GM10847 (cell line): ENCODE data around the gene UTY.

Experiments used
- POLR2A ChIP-seq: IDR thresholded peaks from 2 replicates; pipeline ENCODE4 v1.6.1; 2011; ENCODE audit not compliant: insufficient read length; ENCODE audit errors: extremely low read depth

The UTY gene

DNA sequence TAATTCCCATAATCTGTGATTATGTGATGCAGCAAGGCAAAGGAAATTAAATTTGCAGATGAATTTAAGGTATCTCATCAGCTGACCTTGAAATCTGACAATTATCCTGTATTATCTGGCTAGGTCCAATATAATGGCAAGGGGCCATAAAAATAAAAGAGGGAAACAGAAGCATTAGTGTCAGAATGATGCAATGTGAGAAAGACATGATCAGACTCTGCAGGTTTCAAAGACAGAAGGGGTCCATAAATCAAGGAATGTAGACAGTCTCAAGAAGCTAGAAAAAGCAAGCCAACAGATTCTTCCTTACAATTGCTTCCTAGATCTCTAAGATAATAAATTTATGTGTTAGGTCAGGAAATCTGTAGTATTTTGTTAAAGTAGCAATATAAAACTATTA, 208.1 kb downstream of the UTY start:
- no peak for TF ChIP-seq POLR2A

DNA sequence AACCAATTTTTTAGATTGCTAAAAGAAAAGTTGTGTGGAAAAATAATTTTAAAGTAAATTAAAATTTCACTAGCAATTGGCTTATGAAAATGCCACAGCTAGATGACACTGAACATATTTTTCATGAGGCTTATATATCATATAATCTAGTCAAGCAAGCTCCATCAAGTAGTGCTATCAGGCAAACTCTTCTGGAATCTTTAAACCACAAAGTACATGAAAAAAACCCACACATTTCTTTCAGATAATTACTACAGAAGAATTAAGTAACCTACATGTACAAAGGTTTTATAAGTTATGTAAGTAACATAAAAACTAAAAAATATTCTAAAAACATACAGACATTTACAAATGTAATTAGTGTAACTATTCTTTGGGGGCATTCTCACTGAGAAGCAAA, 229.4 kb downstream of the UTY start:
- no peak for TF ChIP-seq POLR2A

DNA sequence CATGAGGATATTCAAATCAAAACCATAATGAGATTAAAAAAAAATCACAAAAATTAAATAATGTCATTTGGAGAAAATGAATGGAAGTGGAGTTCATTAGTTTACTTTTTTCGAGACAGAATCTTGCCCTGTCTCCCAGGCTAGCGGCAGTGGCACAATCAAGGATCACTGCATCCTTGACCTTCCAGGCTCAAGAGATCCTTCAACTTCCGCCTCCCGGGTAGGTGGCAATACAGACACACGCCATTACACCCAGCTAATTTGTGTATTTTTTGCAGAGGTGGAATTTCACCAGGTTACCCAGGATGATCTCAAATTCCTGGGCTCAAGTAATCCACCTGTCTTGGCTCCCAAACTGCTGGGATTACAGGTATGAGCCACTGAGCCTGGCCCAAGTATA, 236.1 kb downstream of the UTY start:
- no peak for TF ChIP-seq POLR2A

DNA sequence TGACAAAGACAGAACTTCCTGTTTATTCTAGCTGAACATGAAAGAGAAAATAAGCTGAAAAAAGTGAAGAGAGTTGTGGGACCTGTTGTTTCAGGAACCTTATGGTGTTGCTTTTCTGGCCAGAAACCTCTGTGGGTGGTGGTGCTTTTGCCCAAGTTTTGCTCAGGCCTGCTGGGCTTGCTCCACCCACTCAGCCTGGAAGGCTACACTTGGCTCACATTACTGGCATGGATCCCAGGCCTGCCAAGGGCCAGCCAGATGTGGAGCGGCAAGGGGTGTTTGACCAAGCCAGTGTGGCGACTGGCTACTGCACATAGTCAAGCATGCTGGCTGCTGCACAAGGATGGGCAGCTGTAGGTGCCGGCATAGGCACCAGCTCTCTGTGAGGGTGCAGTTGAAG, 245.9 kb downstream of the UTY start:
- TF ChIP-seq POLR2A = no peak

DNA sequence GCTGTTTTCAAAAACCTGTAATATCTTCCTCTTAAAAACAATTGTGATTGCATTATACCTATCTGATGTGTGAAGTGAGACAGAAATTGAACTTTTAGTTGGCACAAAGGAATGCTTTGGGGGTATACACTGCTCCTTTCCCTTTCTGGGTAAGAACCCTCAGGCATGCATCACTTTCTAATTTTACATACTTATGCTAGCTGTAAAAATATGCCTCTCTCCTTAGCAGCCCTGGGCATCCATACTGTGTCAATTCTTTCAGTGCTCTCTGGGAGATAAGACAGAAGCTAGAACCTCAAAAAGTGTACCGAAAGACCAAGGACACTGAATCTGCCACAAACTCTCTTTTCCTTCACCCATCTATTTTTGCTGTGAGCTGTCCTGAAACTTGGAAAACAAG, 246.7 kb downstream of the UTY start:
- TF ChIP-seq POLR2A = no peak

DNA sequence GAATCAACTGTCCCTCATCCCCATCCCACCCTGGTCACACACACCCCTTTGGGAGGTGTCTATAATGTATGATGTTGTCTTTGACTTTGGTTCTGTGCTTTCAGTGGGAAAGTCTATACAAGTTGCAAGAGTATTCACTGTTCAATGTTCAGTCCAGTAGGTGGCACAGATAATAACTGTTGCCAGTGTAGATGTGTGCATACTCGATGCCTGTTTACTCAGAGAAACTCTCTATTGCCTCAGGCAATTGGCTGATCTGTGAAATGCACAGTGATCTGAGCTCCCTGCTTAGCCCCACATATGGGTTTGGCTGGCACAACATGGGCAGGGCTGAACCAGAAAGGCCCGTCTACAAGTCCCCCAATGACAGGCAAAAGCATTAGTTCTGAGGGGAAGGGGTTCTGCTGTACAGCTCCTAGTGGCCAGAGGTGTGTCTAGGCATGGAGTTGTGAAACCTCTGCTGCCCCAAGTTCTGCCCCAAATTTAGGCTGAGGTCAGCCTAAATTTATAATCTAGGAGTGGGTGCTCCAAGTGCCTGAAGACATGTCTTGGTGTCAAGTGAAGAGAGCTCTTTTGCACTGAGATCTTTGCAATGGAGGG, 252.4 kb downstream of the UTY start:
- TF ChIP-seq POLR2A = no peak

DNA sequence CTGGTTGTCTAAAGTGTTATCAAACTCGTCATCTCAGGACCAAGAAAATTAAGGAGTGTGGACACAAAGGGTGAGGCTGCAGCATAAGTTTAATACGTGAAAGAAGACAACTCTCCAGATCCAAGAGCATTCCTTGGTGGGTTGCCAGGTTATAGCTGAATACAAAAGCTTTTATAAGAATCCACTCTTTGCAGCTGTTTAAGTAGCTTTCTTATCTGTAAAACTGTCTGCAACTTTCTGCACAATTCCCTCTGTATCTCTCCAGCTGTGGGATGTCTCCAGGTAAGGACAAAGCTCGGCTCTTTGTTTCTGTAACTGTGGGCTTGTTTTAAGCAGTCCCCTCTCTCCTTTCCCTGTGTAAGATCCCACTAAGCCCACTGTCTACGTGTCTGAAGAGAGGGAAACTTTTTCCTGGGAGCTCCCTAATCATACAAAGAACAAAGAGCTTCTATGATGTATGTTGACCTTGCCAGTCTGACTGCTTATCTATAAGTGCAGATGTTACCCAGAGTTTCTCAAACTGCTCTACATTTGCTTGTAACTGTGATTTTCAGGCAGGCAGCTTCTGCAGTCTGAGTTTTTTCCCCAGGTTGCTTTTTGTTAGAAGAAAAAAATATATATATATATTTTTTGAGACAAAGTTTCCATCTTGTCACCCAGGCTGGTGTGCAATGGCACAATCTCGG, 268.7 kb downstream of the UTY start:
- no peak for TF ChIP-seq POLR2A

DNA sequence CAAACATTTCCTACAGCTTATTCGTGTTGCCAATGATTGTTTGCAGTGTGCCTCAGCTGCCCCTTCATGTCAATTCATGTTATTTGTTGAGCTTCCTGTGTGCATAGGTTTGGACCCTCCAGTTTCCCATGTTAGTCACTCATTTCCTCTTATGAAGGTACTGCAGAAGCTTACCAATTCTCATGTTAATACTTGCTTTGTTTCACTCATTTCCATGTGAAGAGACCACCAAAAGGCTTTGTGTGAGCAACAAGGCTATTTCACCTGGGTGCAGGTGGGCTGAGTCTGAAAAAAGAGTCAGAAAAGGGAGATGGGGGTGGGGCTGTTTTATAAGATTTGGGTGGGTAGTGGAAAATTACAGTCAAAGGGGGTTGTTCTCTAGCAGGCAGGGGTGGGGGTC, 274.6 kb downstream of the UTY start:
- no peak for TF ChIP-seq POLR2A
